Measurements from ENCODE around the gene NRP2. TPM values are rescaled to one million over a fixed set of nuclear protein-coding genes. Genes with fewer than 3 reads are reported as not detected.

NRP2 gene
- total and polyA plus RNA-seq, 2 of the 13 experiments (the other 11 are each of a cell fraction or from before 2014, with no cell fraction given): 0.65 to 1.4 TPM

- Histone ChIP-seq H3K27me3 (ENCODE audit: control insufficient read depth in 1 of 2, insufficient read depth in 2 of 2, low read length in 2 of 2) (no peaks in the 10 kb centered on the region; a peak in 1 of 5 replicates), H3K36me3 (replicated peaks in 1 of 2; ENCODE audit: control insufficient read depth in 1 of 2, insufficient read depth in 2 of 2, low read length in 2 of 2) (no peaks in the 10 kb centered on the region), H2AFZ (ENCODE audit: low read length) (no peak overlapping the region), H4K20me1 (ENCODE audit: insufficient read depth, low read length) (no peaks in the 10 kb centered on the region), H3K4me1 (ENCODE audit: insufficient read depth, low read length) (no peaks in the 10 kb centered on the region), H3K9ac (ENCODE audit: insufficient read depth, low read depth, low read length) (no peak overlapping the region), H3K9me3 (ENCODE audit: low read length) (no peaks in the 10 kb centered on the region), H3K79me2 (ENCODE audit: insufficient read depth, low read length) (no peaks in the 10 kb centered on the region), H3K4me2 (ENCODE audit: low read depth, low read length) (no peak overlapping the region), H3K27ac (ENCODE audit: extremely low read length, insufficient read depth, low read length) (no peak overlapping the region), H3K4me3 (replicated peaks in 1 of 3; ENCODE audit: insufficient read depth in 1 of 3, low read depth in 2 of 3, low read length in 3 of 3) (no peak overlapping the region)
- ChIA-PET POLR2A (no interaction called here), CTCF (ENCODE audit: low intra/inter-chr PET ratio, low total read pairs) (no interaction called here)
- TF ChIP-seq ZNF557 (CRISPR knock-in tag; IDR thresholded peaks at IDR 0.05): no peak
- TF ChIP-seq HNF4A (CRISPR knock-in tag; IDR thresholded peaks at IDR 0.05): no peak
- TF ChIP-seq, protein P1, sequence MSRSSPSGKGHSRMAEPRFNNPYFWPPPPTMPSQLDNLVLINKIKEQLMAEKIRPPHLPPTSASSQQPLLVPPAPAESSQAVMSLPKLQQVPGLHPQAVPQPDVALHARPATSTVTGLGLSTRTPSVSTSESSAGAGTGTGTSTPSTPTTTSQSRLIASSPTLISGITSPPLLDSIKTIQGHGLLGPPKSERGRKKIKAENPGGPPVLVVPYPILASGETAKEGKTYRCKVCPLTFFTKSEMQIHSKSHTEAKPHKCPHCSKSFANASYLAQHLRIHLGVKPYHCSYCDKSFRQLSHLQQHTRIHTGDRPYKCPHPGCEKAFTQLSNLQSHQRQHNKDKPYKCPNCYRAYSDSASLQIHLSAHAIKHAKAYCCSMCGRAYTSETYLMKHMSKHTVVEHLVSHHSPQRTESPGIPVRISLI (CRISPR knock-in tag; IDR thresholded peaks at IDR 0.05; ENCODE audit: borderline replicate concordance): no peak
- TF ChIP-seq MYC (CRISPR knock-in tag; IDR thresholded peaks at IDR 0.05; ENCODE audit: borderline replicate concordance): no peak
- TF ChIP-seq SOX6 (IDR thresholded peaks at IDR 0.05): no peak
- TF ChIP-seq SOX6 (CRISPR knock-in tag; IDR thresholded peaks at IDR 0.05): no peak
- no peak for TF ChIP-seq UBTF (CRISPR knock-in tag; IDR thresholded peaks at IDR 0.05)
- no peak for TF ChIP-seq SMAD9 (CRISPR knock-in tag; IDR thresholded peaks at IDR 0.05)
- no peak for TF ChIP-seq ELF1 (CRISPR knock-in tag; IDR thresholded peaks at IDR 0.05)
- TF ChIP-seq POGZ (CRISPR knock-in tag; IDR thresholded peaks at IDR 0.05): no peak
- TF ChIP-seq, protein P2, sequence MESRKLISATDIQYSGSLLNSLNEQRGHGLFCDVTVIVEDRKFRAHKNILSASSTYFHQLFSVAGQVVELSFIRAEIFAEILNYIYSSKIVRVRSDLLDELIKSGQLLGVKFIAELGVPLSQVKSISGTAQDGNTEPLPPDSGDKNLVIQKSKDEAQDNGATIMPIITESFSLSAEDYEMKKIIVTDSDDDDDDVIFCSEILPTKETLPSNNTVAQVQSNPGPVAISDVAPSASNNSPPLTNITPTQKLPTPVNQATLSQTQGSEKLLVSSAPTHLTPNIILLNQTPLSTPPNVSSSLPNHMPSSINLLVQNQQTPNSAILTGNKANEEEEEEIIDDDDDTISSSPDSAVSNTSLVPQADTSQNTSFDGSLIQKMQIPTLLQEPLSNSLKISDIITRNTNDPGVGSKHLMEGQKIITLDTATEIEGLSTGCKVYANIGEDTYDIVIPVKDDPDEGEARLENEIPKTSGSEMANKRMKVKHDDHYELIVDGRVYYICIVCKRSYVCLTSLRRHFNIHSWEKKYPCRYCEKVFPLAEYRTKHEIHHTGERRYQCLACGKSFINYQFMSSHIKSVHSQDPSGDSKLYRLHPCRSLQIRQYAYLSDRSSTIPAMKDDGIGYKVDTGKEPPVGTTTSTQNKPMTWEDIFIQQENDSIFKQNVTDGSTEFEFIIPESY (CRISPR knock-in tag; IDR thresholded peaks at IDR 0.05): no peak
- no peak for TF ChIP-seq GZF1 (CRISPR knock-in tag; IDR thresholded peaks at IDR 0.05)
- TF ChIP-seq TFE3 (CRISPR knock-in tag; IDR thresholded peaks at IDR 0.05): no peak
- no peak for TF ChIP-seq CBX2 (IDR thresholded peaks at IDR 0.05; ENCODE audit: low read depth, low read length)
- no peak for TF ChIP-seq CBX2 (CRISPR knock-in tag; IDR thresholded peaks at IDR 0.05; ENCODE audit: low read depth)
- TF ChIP-seq KLF11 (CRISPR knock-in tag; IDR thresholded peaks at IDR 0.05): no peak
- no peak for TF ChIP-seq ZNF17 (CRISPR knock-in tag; IDR thresholded peaks at IDR 0.05)
- TF ChIP-seq ZNF747 (CRISPR knock-in tag; IDR thresholded peaks at IDR 0.05; ENCODE audit: borderline replicate concordance): no peak
- no peak for TF ChIP-seq TSC22D2 (CRISPR knock-in tag; IDR thresholded peaks at IDR 0.05; ENCODE audit: borderline replicate concordance)
- TF ChIP-seq ETV6 (CRISPR knock-in tag; conservative IDR thresholded peaks at IDR 0.05): no peak
- DNase-seq (ENCODE audit: low spot score) (no peak), FAIRE-seq (no peak), ATAC-seq (no peak)
- in situ Hi-C loops (cut with HindIII; ENCODE audit: extremely low pct_ligation_motif_present, low pct_unique_long_range_greater_than_20kb) (no loop called here), intact Hi-C loops (cut with micrococcal nuclease; ENCODE audit: unreplicated experiment) (no loop called here)
- BruUV-seq (replicated peaks): no TSS peak
- WGBS (ENCODE audit: low lambda C conversion rate): 32% methylated on average over 9 of the region's 10 CpGs
Observed at GRCh38 chr2:205654878-205655605, 27.3 kb upstream of the NRP2 start.
